Measurements from ENCODE around the gene ATP1A4.

ATP1A4 gene

DNA sequence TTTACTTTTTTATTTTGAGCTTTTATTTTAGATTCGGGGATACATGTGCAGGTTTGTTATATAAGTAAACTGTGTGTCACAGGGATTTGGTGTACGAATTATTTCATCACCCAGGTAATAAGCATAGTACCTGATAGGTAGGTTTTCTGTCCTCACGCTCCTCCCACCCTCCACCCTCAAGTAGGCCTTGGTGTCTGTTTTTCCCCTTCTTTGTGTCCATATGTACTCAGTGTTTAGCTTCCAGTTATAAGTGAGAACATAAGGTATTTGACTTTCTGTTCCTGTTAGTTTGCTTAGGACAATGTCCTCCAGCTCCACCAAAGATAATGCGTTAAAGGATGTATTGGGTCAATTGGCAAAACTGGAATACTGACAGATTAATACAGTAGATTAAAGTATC is 5.8 kb downstream of the ATP1A4 start:
- Histone ChIP-seq H4K20me1 (ENCODE audit: control insufficient read depth, insufficient read depth, low read depth, low read length) (no peaks in the 10 kb centered on the region), H3K9me2 (replicated peaks; ENCODE audit: control insufficient read depth, low read length) (no peaks in the 10 kb centered on the region), H3F3A (ENCODE audit: control insufficient read depth, insufficient read depth) (no peaks in the 10 kb centered on the region), H3K4me1 (ENCODE audit: control insufficient read depth, low read length) (no peaks in the 10 kb centered on the region), H3K4me2 (ENCODE audit: low read length) (no peak overlapping the region), H3K4me3 (ENCODE audit: low read length) (no peak overlapping the region), H3K27me3 (ENCODE audit: control insufficient read depth, low read length) (peaks cover 9% of the 10 kb centered on the region), H3K9me3 (ENCODE audit: control insufficient read depth, insufficient read depth, low read length) (no peaks in the 10 kb centered on the region), H3K27ac (ENCODE audit: low read depth, low read length) (no peak overlapping the region), H3K79me2 (ENCODE audit: control insufficient read depth, low read length) (no peaks in the 10 kb centered on the region), H3K36me3 (ENCODE audit: control insufficient read depth, low read length) (no peaks in the 10 kb centered on the region)
- TF ChIP-seq EZH2phosphoT487 (IDR thresholded peaks at IDR 0.05; ENCODE audit: borderline replicate concordance, low read length): no peak
- TF ChIP-seq, protein P1, sequence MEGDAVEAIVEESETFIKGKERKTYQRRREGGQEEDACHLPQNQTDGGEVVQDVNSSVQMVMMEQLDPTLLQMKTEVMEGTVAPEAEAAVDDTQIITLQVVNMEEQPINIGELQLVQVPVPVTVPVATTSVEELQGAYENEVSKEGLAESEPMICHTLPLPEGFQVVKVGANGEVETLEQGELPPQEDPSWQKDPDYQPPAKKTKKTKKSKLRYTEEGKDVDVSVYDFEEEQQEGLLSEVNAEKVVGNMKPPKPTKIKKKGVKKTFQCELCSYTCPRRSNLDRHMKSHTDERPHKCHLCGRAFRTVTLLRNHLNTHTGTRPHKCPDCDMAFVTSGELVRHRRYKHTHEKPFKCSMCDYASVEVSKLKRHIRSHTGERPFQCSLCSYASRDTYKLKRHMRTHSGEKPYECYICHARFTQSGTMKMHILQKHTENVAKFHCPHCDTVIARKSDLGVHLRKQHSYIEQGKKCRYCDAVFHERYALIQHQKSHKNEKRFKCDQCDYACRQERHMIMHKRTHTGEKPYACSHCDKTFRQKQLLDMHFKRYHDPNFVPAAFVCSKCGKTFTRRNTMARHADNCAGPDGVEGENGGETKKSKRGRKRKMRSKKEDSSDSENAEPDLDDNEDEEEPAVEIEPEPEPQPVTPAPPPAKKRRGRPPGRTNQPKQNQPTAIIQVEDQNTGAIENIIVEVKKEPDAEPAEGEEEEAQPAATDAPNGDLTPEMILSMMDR (IDR thresholded peaks at IDR 0.05; ENCODE audit: low read depth, low read length, poor library complexity, severe bottlenecking): no peak

DNA sequence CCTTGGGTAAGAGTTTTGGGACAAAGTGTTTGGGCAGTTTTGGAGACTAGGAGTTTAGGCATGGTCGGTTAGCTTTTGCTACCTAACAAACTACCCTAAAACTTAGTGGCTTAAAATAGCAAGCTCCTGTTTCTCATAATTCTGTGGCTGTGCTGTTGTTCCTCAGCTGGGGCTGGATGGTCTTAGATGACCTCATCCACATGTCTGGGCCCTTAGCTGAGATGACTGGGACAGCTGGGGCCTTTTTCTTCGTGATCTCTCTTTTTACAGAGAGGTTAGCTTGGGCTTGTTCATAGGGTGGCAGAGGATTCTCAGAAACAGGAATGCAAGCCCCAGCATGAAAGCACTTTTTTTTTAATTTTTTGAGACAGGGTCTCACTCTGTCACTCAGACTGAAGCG is 6.6 kb downstream of the ATP1A4 start:
- Histone ChIP-seq H3K27me3 (ENCODE audit: control insufficient read depth, low read length) (peaks cover 8% of the 10 kb centered on the region), H3F3A (ENCODE audit: control insufficient read depth, insufficient read depth) (no peaks in the 10 kb centered on the region), H3K27ac (ENCODE audit: low read depth, low read length) (no peak overlapping the region), H3K4me1 (ENCODE audit: control insufficient read depth, low read length) (no peaks in the 10 kb centered on the region), H3K4me2 (ENCODE audit: low read length) (no peak overlapping the region), H3K36me3 (ENCODE audit: control insufficient read depth, low read length) (no peaks in the 10 kb centered on the region), H3K9me3 (ENCODE audit: control insufficient read depth, insufficient read depth, low read length) (no peaks in the 10 kb centered on the region), H3K4me3 (ENCODE audit: low read length) (no peak overlapping the region), H3K79me2 (ENCODE audit: control insufficient read depth, low read length) (no peaks in the 10 kb centered on the region), H3K9me2 (replicated peaks; ENCODE audit: control insufficient read depth, low read length) (no peaks in the 10 kb centered on the region), H4K20me1 (ENCODE audit: control insufficient read depth, insufficient read depth, low read depth, low read length) (no peaks in the 10 kb centered on the region)
- TF ChIP-seq, protein P1 (IDR thresholded peaks at IDR 0.05; ENCODE audit: low read depth, low read length, poor library complexity, severe bottlenecking): no peak
- no peak for TF ChIP-seq EZH2phosphoT487 (IDR thresholded peaks at IDR 0.05; ENCODE audit: borderline replicate concordance, low read length)

DNA sequence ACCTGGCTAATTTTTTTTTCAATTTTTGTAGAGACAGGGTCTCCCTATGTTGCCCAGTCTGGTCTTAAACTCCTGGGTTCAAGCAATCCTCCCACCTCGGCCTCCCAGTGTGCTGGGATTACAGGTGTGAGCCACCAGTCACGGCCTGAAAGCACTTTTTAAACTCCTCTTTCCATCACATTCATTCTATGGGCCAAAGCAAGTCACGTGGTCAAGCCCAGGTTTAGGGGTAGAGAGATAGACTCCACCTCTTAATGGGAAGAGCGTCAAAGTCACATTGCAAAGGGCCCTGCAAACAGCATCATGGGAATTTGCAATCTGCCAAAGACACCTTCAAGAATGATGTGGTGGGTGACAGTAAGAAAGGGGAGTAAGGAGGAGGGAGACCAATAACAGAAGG is 7.1 kb downstream of the ATP1A4 start:
- no peaks in the 10 kb centered on the region for H3K4me1 ChIP-seq (ENCODE audit: control insufficient read depth, low read length)
- peaks cover 8% of the 10 kb centered on the region; the same call in 1 of the 2 replicates for H3K27me3 ChIP-seq (ENCODE audit: control insufficient read depth, low read length)
- H3K4me3 ChIP-seq (ENCODE audit: low read length): no peak overlapping the region
- H3K27ac ChIP-seq (ENCODE audit: low read depth, low read length): no peak overlapping the region
- no peaks in the 10 kb centered on the region for H3K9me3 ChIP-seq (ENCODE audit: control insufficient read depth, insufficient read depth, low read length)
- no peaks in the 10 kb centered on the region for H3F3A ChIP-seq (ENCODE audit: control insufficient read depth, insufficient read depth)
- no peaks in the 10 kb centered on the region for H3K79me2 ChIP-seq (ENCODE audit: control insufficient read depth, low read length)
- TF ChIP-seq, protein P1 (IDR thresholded peaks at IDR 0.05; ENCODE audit: low read depth, low read length, poor library complexity, severe bottlenecking): no peak
- no peak for TF ChIP-seq EZH2phosphoT487 (IDR thresholded peaks at IDR 0.05; ENCODE audit: borderline replicate concordance, low read length)
- no peak overlapping the region for H3K4me2 ChIP-seq (ENCODE audit: low read length)
- H4K20me1 ChIP-seq (ENCODE audit: control insufficient read depth, insufficient read depth, low read depth, low read length): no peaks in the 10 kb centered on the region
- no peaks in the 10 kb centered on the region for H3K9me2 ChIP-seq (replicated peaks; ENCODE audit: control insufficient read depth, low read length)
- no peaks in the 10 kb centered on the region for H3K36me3 ChIP-seq (ENCODE audit: control insufficient read depth, low read length)

DNA sequence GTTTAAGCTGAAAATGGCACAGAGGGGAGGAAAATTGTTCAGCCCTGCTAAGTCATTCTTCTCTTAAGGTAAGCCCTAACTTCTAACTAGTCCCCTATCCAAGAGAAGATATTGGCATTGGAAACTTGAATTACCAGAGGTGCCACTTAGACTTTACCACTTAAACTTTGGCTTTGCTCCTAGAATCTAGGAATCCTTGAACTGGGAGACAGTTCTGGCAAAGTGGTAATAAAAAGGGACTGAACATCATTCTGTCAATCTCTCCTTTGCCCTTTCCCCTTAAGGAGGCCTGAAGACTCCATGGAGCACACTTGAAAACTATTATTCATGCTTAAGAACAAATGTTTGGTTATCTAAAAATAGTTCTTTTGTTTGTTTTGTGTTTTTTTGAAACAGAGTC is 8.4 kb downstream of the ATP1A4 start:
- no peaks in the 10 kb centered on the region for H3K36me3 ChIP-seq (ENCODE audit: control insufficient read depth, low read length)
- no peak for TF ChIP-seq EZH2phosphoT487 (IDR thresholded peaks at IDR 0.05; ENCODE audit: borderline replicate concordance, low read length)
- TF ChIP-seq, protein P1 (IDR thresholded peaks at IDR 0.05; ENCODE audit: low read depth, low read length, poor library complexity, severe bottlenecking): no peak
- H3K27me3 ChIP-seq (ENCODE audit: control insufficient read depth, low read length): peaks cover 8% of the 10 kb centered on the region; the same call in 1 of the 2 replicates
- no peaks in the 10 kb centered on the region for H3F3A ChIP-seq (ENCODE audit: control insufficient read depth, insufficient read depth)
- no peaks in the 10 kb centered on the region for H3K79me2 ChIP-seq (ENCODE audit: control insufficient read depth, low read length)
- H3K4me3 ChIP-seq (ENCODE audit: low read length): no peak overlapping the region
- H4K20me1 ChIP-seq (ENCODE audit: control insufficient read depth, insufficient read depth, low read depth, low read length): no peaks in the 10 kb centered on the region
- no peaks in the 10 kb centered on the region for H3K9me3 ChIP-seq (ENCODE audit: control insufficient read depth, insufficient read depth, low read length)
- no peak overlapping the region for H3K27ac ChIP-seq (ENCODE audit: low read depth, low read length)
- no peaks in the 10 kb centered on the region for H3K9me2 ChIP-seq (replicated peaks; ENCODE audit: control insufficient read depth, low read length)
- H3K4me1 ChIP-seq (ENCODE audit: control insufficient read depth, low read length): no peaks in the 10 kb centered on the region
- H3K4me2 ChIP-seq (ENCODE audit: low read length): no peak overlapping the region

Data from DOHH2 (cell line).